Prostate gland (tissue), 2 donors: ENCODE data around the gene COL12A1. TPM values are rescaled to one million over a fixed set of nuclear protein-coding genes. Genes with fewer than 3 reads are reported as not detected.

Experiments
- DNase-seq: peaks from one replicate; pipeline ENCODE4 v3.0.0-alpha.2; 2019; ENCODE audit warnings: low spot score
- H3K27ac ChIP-seq, 2 donors: fragments of 200-600 bp; sonication (generic); 2 replicates each; pipeline ENCODE4 v1.5.1; 2017 to 2019
- H3K27me3 ChIP-seq: fragments of 200-600 bp; sonication (generic); replicated peaks from 2 replicates; pipeline ENCODE4 v1.5.1; 2019; ENCODE audit not compliant: insufficient read depth
- H3K36me3 ChIP-seq, 2 donors: fragments of 200-600 bp; sonication (generic); 1 replicate in 1 of 2; 2 replicates in 1 of 2; pipeline versions ENCODE4 v1.5.1 to v1.8.1; 2017 to 2019
- H3K4me1 ChIP-seq: fragments of 200-600 bp; sonication (generic); replicated peaks from 2 replicates; pipeline ENCODE4 v1.5.1; 2019
- H3K4me3 ChIP-seq, 2 donors: fragments of 200-600 bp; sonication (generic); 2 replicates each; pipeline ENCODE4 v1.5.1; 2017 to 2019
- H3K9me3 ChIP-seq: fragments of 200-600 bp; sonication (generic); 2 replicates; pipeline ENCODE4 v1.5.1; 2017
- POLR2A ChIP-seq: fragments of 450-650 bp; IDR thresholded peaks from one replicate; pipeline ENCODE4 v1.6.1; 2016; ENCODE audit warnings: antibody characterized with exemption, mild to moderate bottlenecking
- POLR2AphosphoS5 ChIP-seq: sonication (generic); formaldehyde crosslinking; IDR thresholded peaks from one replicate; pipeline ENCODE4 v1.6.1; 2017; ENCODE audit warnings: antibody characterized with exemption
- WGBS: methylation state at CpG from one replicate; pipeline ENCODE4 v1.1.5; 2018; 5-methylcytosine and 5-hydroxymethylcytosine counted together
- intact Hi-C: fragments of 100-400 bp; cut with DNase I; formaldehyde crosslinking; loops from one replicate; pipeline ENCODE4 v1.14.2; 2022
- total RNA-seq, 2 donors: library from RNA; depleted of rRNA; stranded (reverse); fragments of >200 nt; gene quantifications; one replicate each; pipeline ENCODE4 v1.1.0, GENCODE V29; 2016
- TF ChIP-seq, protein P1 (sequence below), 4 experiments: fragments of 200-600 bp in 2 of 4; fragments of 450-650 bp in 2 of 4; sonication (generic) in 2 of 4; IDR thresholded peaks; 1 replicate in 3 of 4; 2 replicates in 1 of 4; pipeline ENCODE4 v1.5.1; 2016 to 2019; ENCODE audit warnings: antibody characterized with exemption in 4 of 4, mild to moderate bottlenecking in 2 of 4, moderate library complexity in 2 of 4

COL12A1 gene
- total RNA-seq, 2 donors from 2014 or later, result 8.6 to 40.6 TPM

DNA sequence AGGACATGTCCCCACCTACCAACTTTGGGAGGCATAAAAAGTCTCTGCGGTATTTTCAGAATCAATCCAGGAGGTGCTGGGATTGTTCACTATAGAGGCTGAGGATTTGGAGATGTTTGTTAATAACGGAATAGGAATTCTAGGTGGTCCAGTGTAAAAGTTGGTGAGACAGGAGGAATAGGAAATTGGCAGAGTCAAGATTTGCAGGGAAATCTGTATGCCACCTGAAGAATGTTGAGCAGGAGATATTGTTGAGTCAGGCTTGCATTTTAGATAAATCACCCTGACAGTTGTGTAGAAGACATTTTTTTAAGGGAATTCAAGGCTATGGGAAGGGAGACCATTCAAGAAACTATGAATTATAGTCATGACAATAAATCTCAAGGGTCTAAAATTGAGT lies 124.8 kb downstream of the COL12A1 start:
- Histone ChIP-seq H3K9me3 (no peaks in the 10 kb centered on the region), H3K4me3 (no peak overlapping the region), H3K27me3 (no peaks in the 10 kb centered on the region), H3K27ac (no peak overlapping the region), H3K36me3 (no peaks in the 10 kb centered on the region), H3K4me1 (no peaks in the 10 kb centered on the region)
- WGBS, result 97% methylated on average over 2 of the region's 2 CpGs
- intact Hi-C loops, result no loop called here
- TF ChIP-seq, protein P1, sequence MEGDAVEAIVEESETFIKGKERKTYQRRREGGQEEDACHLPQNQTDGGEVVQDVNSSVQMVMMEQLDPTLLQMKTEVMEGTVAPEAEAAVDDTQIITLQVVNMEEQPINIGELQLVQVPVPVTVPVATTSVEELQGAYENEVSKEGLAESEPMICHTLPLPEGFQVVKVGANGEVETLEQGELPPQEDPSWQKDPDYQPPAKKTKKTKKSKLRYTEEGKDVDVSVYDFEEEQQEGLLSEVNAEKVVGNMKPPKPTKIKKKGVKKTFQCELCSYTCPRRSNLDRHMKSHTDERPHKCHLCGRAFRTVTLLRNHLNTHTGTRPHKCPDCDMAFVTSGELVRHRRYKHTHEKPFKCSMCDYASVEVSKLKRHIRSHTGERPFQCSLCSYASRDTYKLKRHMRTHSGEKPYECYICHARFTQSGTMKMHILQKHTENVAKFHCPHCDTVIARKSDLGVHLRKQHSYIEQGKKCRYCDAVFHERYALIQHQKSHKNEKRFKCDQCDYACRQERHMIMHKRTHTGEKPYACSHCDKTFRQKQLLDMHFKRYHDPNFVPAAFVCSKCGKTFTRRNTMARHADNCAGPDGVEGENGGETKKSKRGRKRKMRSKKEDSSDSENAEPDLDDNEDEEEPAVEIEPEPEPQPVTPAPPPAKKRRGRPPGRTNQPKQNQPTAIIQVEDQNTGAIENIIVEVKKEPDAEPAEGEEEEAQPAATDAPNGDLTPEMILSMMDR (IDR thresholded peaks at IDR 0.05), result no peak
- TF ChIP-seq POLR2AphosphoS5, result no peak
- TF ChIP-seq POLR2A, result no peak
- DNase-seq, result no peak

DNA sequence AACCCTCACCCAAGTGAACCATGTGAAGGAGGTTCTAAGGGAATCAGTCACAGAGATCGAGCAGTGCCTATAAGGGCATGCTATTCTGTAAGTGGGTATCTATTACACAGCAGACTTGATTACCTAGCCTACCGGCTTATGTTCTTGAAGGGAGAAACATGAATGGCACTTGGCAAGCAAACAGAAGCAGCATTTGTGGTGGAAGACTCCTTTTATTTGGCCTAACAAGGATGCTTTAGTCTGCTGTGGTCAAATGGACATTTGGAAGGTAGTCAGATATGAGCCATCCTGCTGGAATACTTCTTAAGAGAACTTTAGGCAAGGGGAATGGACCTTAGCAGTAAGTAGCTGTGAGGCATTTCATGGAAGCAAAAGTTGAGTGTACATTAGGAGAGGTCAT lies 126.3 kb downstream of the COL12A1 start:
- Histone ChIP-seq H3K27ac (no peak overlapping the region), H3K4me3 (no peak overlapping the region), H3K36me3 (no peaks in the 10 kb centered on the region), H3K4me1 (no peaks in the 10 kb centered on the region), H3K9me3 (no peaks in the 10 kb centered on the region), H3K27me3 (no peaks in the 10 kb centered on the region)
- 80% methylated on average over 2 of the region's 2 CpGs for WGBS
- DNase-seq, result no peak
- TF ChIP-seq POLR2AphosphoS5, result no peak
- no peak for TF ChIP-seq POLR2A
- intact Hi-C loops, result no loop called here

DNA sequence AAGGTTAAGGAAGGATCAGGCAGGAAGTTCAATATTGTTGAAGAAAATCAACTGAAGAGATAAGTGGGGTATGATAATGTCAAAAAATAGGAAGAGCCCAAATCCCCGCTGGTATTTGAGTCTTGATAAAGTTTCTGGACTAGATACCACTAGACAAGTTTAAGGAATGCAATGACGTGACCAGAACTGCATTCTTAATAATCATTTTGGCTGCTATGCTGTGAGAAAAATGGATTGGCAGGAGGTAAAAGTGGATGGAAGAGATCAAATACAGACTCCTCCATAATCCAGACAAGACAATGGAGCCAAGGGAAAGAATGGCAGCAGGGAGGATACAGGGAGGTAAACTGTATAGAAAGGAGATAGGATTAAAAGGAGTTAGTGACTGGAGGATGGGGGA lies 128.2 kb downstream of the COL12A1 start:
- DNase-seq, result no peak
- Histone ChIP-seq H3K9me3 (no peaks in the 10 kb centered on the region), H3K4me1 (no peaks in the 10 kb centered on the region), H3K4me3 (no peak overlapping the region), H3K36me3 (no peaks in the 10 kb centered on the region), H3K27ac (no peak overlapping the region), H3K27me3 (no peaks in the 10 kb centered on the region)
- 76% methylated on average over 2 of the region's 2 CpGs for WGBS
- intact Hi-C loops, result no loop called here
- TF ChIP-seq, protein P1 (IDR thresholded peaks at IDR 0.05), result no peak
- TF ChIP-seq POLR2A (no peak), POLR2AphosphoS5 (no peak)

DNA sequence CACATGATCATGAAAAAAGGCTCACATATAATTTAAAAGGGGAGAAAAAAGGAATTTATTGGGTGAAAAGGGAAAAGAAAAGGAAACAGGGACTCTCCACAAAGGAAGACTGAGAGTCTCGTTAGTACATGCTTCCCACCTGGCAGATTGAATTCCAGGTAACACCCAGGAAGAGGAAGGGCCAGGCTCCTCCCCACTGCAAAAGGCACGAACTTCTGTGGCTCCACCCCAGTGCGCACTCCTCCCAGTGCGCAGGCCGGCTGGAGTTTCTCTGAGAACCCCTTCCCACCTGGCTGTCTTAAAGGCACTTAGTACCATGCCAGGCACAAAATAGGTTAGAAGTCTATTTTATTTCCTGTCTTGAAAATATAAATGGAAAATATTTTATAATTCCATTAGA lies 129.8 kb downstream of the COL12A1 start:
- H3K4me1 ChIP-seq, result no peaks in the 10 kb centered on the region
- no peaks in the 10 kb centered on the region for H3K27me3 ChIP-seq
- intact Hi-C loops, result no loop called here
- DNase-seq, result no peak
- no peak overlapping the region for H3K27ac ChIP-seq
- H3K9me3 ChIP-seq, result no peaks in the 10 kb centered on the region
- no peak overlapping the region for H3K4me3 ChIP-seq
- H3K36me3 ChIP-seq, result no peaks in the 10 kb centered on the region
- TF ChIP-seq POLR2A (no peak), POLR2AphosphoS5 (no peak)
- TF ChIP-seq, protein P1 (IDR thresholded peaks at IDR 0.05), result no peak
- WGBS, result 60% methylated on average over 5 of the region's 5 CpGs

DNA sequence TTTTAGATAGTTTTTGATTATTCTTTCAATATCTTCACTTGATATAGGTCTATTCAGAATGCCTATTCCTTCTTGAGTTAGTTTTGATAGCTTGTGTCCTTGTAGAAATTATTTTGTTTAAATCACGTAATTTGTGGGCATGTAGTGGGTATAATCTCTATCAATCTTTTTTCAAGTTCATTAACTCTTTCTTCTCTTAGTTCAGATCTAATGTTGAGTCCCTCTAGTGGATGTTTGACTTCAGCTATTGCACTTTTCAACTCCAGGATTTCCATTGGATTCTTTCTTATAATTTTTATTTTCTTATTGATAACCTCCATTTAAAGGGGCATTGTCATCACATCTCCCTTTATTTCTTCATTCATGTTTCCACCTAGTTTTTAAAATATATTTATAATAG lies 135.6 kb downstream of the COL12A1 start:
- Histone ChIP-seq H3K27me3 (no peaks in the 10 kb centered on the region), H3K9me3 (no peaks in the 10 kb centered on the region), H3K4me3 (no peak overlapping the region), H3K4me1 (no peaks in the 10 kb centered on the region), H3K27ac (no peak overlapping the region), H3K36me3 (no peaks in the 10 kb centered on the region)
- intact Hi-C loops, result no loop called here
- TF ChIP-seq, protein P1 (IDR thresholded peaks at IDR 0.05), result no peak
- TF ChIP-seq POLR2AphosphoS5 (no peak), POLR2A (no peak)
- no peak for DNase-seq
- 95% methylated on average over 1 of the region's 1 CpG for WGBS
